Hippocampal formation (tissue), 2 donors: ENCODE measurements around the gene PCAT6.

Experiments
- DNase-seq, 2 donors: peaks; one replicate each; lab custom pipeline; 2025; lab: John Stamatoyannopoulos, UW

Gene PCAT6

GRCh38 chr1:202850593-202851362, 40.0 kb downstream of the PCAT6 start:
- no peak for DNase-seq

DNA sequence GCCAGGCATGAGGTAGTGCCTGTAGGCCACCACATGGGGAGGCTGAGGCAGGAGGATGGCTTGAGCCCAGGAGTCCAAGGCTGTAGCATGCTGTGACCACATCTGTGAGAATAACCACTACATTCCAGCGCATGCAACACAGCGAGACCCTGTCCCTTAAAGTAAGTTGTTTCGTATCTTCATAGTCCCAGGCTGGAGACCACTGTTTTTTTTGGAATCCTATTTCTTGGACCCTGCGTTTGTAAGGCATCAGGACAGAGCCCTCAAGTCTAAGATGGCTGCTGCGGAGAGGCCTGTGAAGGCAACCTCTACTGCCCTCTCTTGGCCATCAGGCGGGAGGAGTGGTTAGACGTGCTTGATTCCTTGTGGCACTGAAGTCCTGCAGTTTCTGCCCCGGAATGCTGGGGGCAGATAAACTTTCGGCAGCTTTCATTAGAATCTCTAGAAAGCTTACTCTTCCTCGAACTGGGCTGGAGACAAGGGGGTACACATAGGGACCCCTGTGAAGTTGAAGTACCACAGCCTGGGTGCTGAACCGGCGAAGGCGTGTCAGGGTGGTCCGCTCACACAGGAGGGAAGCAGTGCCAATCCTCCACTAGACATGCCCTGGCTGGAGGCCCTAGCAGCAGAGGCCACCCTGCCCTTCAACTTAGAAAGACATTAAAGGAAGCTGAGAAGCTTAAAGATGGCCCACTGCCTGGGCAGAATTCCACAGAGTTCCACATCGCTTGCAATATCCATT, 41.6 kb downstream of the PCAT6 start:
- DNase-seq: no peak

GRCh38 chr1:202854787-202855186, 44.0 kb downstream of the PCAT6 start:
- DNase-seq: no peak

GRCh38 chr1:202856014-202856413, 45.3 kb downstream of the PCAT6 start:
- no peak for DNase-seq

GRCh38 chr1:202857136-202857610, 46.4 kb downstream of the PCAT6 start:
- no peak for DNase-seq

DNA sequence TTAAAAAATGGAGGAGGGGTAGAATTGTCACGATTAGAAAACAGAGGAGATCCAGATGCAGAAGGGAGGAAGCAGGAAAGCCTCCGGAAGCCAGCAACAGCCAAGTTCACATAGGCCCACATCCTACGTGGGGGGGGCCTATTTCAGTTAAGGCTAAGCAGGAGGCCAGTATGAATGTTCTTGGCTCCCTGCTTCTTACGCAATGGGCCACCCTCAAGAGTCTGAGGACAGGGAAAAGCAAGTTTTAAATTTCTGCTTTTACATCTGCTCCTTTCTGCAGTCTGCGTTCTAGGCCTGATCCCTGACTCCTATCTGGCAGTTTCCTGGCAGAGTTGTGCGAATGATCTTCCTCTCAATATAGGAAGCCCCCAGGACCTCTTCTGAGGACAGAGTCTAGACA, 47.6 kb downstream of the PCAT6 start:
- DNase-seq: no peak

DNA sequence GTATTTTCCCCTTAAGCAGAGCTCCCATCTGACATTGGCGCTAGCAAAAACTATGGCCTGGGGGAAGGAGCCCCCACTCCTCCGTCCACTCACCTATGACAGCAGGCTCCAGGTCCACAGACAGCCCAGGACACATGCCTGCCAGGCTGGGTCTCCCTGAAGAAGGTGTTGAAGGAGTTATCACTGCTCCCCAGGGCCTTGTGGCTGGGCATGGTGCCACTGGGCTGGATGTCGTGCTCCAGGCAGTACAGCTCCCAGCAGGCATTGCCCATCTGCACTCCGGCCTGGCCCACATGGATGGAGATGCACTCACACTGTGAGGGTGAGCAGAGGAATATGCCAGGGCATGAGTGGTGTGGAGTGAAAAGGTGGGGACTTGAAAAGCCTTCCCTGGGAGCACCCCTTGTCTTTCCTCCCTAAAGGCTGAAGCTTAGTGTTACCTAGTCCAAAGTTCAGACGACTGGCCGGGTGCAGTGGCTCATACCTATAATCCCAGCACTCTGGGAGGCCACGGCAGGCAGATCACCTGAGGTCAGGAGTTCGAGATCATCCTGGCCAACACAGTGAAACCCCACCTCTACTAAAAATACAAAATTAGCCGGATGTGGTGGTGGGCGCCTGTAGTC, 48.1 kb downstream of the PCAT6 start:
- DNase-seq: no peak

- no peak for DNase-seq
These were observed 50.1 kb downstream of the PCAT6 start for GRCh38 chr1:202860744-202861419.
